ENCODE results near the gene RNF141. TPM values are rescaled to one million over a fixed set of nuclear protein-coding genes. Genes with fewer than 3 reads are reported as not detected.

RNF141 gene
- total and polyA plus RNA-seq, 3 experiments from 2014 or later = 19.2 to 20.0 (median 19.6) TPM

DNA sequence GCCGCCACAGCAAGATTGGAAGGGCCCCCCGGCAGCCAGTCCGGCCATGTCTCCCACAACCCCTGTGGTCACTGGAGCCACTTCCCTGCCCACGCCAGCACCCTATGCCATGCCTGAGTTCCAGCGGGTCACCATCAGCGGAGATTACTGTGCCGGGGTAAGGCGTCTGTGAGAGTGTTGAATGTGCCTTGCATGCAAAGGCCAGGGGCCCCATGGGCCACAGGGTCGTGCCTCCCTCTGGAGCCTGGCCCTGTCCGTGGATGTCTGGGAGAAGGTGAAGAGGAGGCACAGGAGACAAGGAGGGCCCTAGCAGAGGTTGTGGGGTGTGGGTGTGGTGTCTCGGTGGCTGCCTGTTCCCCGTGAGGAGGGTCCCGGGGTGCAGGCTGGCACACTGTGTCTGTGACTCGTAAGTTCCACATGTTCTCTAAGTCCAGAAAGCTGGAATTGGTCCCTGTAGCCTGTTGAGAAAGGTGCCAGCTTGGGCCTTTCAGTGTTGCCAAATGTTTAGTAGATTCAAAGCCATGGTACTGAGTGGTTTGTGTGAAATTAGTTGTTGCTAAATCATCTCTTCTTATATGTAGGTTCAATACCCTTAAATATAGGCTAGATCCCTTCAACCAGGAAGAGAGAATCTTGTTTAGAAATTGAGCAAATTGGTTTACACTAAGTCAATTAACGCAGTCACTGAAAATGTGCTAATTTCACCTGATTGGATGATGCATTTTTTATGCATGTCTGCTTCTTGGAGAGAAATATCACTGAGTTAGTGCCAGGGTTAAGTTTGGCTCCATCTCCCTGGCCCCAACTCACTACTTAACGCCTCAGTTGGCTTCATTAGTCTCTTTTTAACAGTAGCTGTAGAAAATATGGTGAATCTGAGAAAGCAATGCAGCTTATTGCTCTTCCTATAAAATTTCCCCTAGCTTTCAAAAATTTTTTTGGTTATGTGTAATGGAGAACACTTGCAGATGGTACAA is 62.1 kb downstream of the RNF141 start:
- Mint-ChIP-seq H3K4me3 (no peak overlapping the region), H3K4me1 (peaks cover 17 to 45% (median 28%) of the 10 kb centered on the region in 3 donors), H3K36me3 (peaks cover 4 to 85% (median 21%) of the 10 kb centered on the region in 3 donors), H3K27me3 (no peaks in the 10 kb centered on the region), H3K27ac (peak overlapping the region in 4 of 8 donors; percentile 23 to 41 (median 24)), H3K9me3 (no peaks in the 10 kb centered on the region)
- Histone ChIP-seq H3K9me3 (ENCODE audit: low read length) (no peaks in the 10 kb centered on the region), H3K27ac (ENCODE audit: low read depth, low read length) (no peak overlapping the region), H3K4me1 (ENCODE audit: insufficient read depth, low read length) (no peaks in the 10 kb centered on the region), H3K4me3 (ENCODE audit: low read length) (no peak overlapping the region), H3K36me3 (ENCODE audit: insufficient read depth, low read length) (peaks cover 18% of the 10 kb centered on the region), H3K27me3 (ENCODE audit: insufficient read depth, low read length, poor library complexity, severe bottlenecking) (no peaks in the 10 kb centered on the region)
- POLR2A ChIA-PET = no interaction called here
- DNase-seq = no peak
- CTCF ChIA-PET = interaction anchor here (1.0 kb wide), 1 partner anchor 73 kb away, joined by 3 read pairs; no protein-coding TSS in a partner anchor

DNA sequence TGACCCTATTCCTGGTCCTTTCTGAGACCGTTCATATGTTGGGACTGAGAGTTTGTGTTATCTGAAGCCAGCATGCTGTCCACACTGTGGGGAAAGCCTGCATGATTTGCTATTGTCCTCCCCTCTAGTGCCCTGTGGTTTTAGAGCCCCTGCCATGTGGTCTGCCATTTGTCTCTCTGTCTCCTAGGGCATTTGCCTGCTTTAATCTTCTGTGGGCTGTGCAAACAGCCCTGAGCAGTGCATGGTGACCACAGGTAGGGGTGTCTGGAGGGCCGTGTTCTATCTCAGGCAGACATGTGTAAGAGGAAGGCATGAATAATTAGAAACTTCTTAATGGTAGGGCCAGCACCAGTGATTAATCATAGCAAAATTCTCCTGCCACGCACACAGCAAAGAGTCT is 62.9 kb downstream of the RNF141 start:
- Histone ChIP-seq H3K27me3 (ENCODE audit: insufficient read depth, low read length, poor library complexity, severe bottlenecking) (no peaks in the 10 kb centered on the region), H3K4me3 (ENCODE audit: low read length) (no peak overlapping the region), H3K27ac (ENCODE audit: low read depth, low read length) (no peak overlapping the region), H3K9me3 (ENCODE audit: low read length) (no peaks in the 10 kb centered on the region), H3K4me1 (ENCODE audit: insufficient read depth, low read length) (no peaks in the 10 kb centered on the region), H3K36me3 (ENCODE audit: insufficient read depth, low read length) (peaks cover 18% of the 10 kb centered on the region)
- no peak overlapping the region for H3K4me3 Mint-ChIP-seq
- H3K4me1 Mint-ChIP-seq = peaks cover 20 to 52% (median 34%) of the 10 kb centered on the region in 3 donors
- no peak for DNase-seq
- no peaks in the 10 kb centered on the region for H3K9me3 Mint-ChIP-seq
- H3K36me3 Mint-ChIP-seq = peaks cover 4 to 89% (median 21%) of the 10 kb centered on the region in 3 donors
- H3K27ac Mint-ChIP-seq = peak overlapping the region in 4 of 8 donors; percentile 25 to 89 (median 73)
- POLR2A ChIA-PET = no interaction called here
- H3K27me3 Mint-ChIP-seq = no peaks in the 10 kb centered on the region
- CTCF ChIA-PET = no interaction called here

DNA sequence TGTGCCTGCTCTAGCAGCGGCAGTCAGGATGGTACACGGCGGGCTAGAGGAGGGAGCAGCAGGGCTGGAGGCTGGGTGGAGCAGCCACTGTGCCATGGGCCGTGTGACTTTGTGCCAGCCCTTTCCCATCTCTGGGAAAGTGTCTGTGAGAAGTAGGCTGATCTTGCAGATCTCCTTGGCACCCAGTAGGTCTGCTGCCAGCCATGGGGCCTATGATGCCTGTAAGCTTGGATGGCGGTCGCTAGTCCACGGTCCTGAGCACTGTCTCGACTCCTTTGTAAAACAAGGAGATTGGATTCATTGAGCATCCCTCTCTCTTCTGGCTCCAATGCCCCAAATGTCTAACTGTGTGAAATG is 63.3 kb downstream of the RNF141 start:
- H3K36me3 Mint-ChIP-seq = peaks cover under 1 to 85% (median 17%) of the 10 kb centered on the region in 3 donors
- Histone ChIP-seq H3K27ac (ENCODE audit: low read depth, low read length) (no peak overlapping the region), H3K27me3 (ENCODE audit: insufficient read depth, low read length, poor library complexity, severe bottlenecking) (no peaks in the 10 kb centered on the region), H3K4me3 (ENCODE audit: low read length) (no peak overlapping the region), H3K9me3 (ENCODE audit: low read length) (no peaks in the 10 kb centered on the region), H3K4me1 (ENCODE audit: insufficient read depth, low read length) (no peaks in the 10 kb centered on the region), H3K36me3 (ENCODE audit: insufficient read depth, low read length) (peaks cover 18% of the 10 kb centered on the region)
- no peaks in the 10 kb centered on the region for H3K9me3 Mint-ChIP-seq
- ChIA-PET CTCF (no interaction called here), POLR2A (no interaction called here)
- no peak for DNase-seq
- peak overlapping the region in 3 of 8 donors; percentile 63 to 89 (median 70) for H3K27ac Mint-ChIP-seq
- no peaks in the 10 kb centered on the region for H3K27me3 Mint-ChIP-seq
- H3K4me3 Mint-ChIP-seq = no peak overlapping the region
- H3K4me1 Mint-ChIP-seq = peaks cover 22 to 51% (median 36%) of the 10 kb centered on the region in 3 donors

DNA sequence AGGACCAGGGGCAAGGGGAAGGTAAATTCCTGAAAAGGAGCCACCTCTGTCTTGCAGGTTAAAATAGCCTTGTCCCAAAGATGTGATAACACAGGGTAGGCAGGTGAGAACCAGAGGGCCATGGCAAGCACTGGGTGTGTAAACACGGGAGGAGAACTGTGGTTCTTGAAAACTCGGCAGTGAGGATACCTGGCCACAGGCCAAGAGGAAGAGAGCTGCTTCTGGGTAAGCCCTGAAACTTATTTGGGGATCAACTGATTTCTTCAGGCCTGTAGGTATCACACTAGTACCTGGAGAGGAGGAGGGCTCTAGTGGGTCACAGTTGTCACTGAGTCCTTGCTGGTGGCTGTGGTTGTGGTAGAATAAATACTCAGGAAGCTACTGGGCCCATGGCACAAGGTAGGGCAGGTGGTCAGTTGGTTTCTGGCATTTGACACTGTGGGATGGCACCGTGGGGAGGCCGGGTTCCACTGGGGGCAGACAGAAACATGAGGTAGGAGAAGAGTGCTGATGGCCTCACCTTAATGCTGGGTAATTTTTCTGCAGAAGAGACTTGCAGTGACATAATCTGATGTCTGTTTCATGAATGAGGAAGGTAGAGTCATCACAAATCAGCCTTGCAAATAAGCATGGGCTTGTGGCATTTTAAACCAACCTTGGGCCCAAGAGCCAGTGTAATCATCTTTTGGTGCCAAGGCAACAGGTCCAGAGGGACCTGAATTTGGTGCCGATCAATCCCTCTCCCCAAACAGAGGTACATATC is 63.9 kb downstream of the RNF141 start:
- no peaks in the 10 kb centered on the region for H3K27me3 Mint-ChIP-seq
- no peak for DNase-seq
- no peak overlapping the region for H3K4me3 ChIP-seq (ENCODE audit: low read length)
- H3K27ac Mint-ChIP-seq = peak overlapping the region; percentile 24 to 89 (median 70)
- peaks cover 0 to 82% (median 16%) of the 10 kb centered on the region in 3 donors for H3K36me3 Mint-ChIP-seq
- H3K27me3 ChIP-seq (ENCODE audit: insufficient read depth, low read length, poor library complexity, severe bottlenecking) = no peaks in the 10 kb centered on the region
- H3K4me1 Mint-ChIP-seq = peaks cover 22 to 56% (median 40%) of the 10 kb centered on the region in 3 donors
- ChIA-PET POLR2A (no interaction called here), CTCF (no interaction called here)
- H3K4me1 ChIP-seq (ENCODE audit: insufficient read depth, low read length) = no peaks in the 10 kb centered on the region
- no peak overlapping the region for H3K4me3 Mint-ChIP-seq
- no peak overlapping the region for H3K27ac ChIP-seq (ENCODE audit: low read depth, low read length)
- H3K9me3 ChIP-seq (ENCODE audit: low read length) = no peaks in the 10 kb centered on the region
- no peaks in the 10 kb centered on the region for H3K9me3 Mint-ChIP-seq
- H3K36me3 ChIP-seq (ENCODE audit: insufficient read depth, low read length) = peaks cover 16% of the 10 kb centered on the region

DNA sequence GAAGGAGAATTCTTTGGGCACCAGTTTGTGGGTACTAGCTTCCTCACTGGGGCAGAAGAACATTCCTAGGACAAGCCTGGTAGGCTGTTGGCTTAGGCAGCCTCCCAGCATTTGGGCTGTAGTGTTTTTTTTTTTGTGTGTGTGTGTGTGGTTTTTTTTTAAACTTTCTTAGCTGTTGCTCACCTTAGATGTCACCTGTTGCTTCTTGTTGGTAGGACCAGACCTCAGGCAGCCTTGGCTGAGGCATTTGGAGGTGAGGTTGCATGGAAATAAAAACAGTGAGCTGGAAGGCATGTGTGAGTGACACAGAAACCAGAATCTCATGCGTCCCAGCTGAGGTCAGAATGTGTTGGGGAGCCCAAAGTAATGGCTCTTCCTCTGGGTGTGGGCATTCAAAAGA is 64.6 kb downstream of the RNF141 start:
- Histone ChIP-seq H3K9me3 (ENCODE audit: low read length) (no peaks in the 10 kb centered on the region), H3K27me3 (ENCODE audit: insufficient read depth, low read length, poor library complexity, severe bottlenecking) (no peaks in the 10 kb centered on the region), H3K36me3 (ENCODE audit: insufficient read depth, low read length) (peaks cover 9% of the 10 kb centered on the region), H3K27ac (ENCODE audit: low read depth, low read length) (no peak overlapping the region), H3K4me1 (ENCODE audit: insufficient read depth, low read length) (no peaks in the 10 kb centered on the region), H3K4me3 (ENCODE audit: low read length) (no peak overlapping the region)
- Mint-ChIP-seq H3K9me3 (no peaks in the 10 kb centered on the region), H3K36me3 (peaks cover 0 to 75% (median 12%) of the 10 kb centered on the region in 3 donors), H3K4me3 (peak overlapping the region in 1 of 7 donors; percentile 56), H3K27me3 (no peaks in the 10 kb centered on the region), H3K4me1 (peaks cover 22 to 59% (median 43%) of the 10 kb centered on the region in 3 donors), H3K27ac (peak overlapping the region in 6 of 8 donors; percentile 45 to 82 (median 68))
- DNase-seq = no peak
- ChIA-PET POLR2A (no interaction called here), CTCF (no interaction called here)

DNA sequence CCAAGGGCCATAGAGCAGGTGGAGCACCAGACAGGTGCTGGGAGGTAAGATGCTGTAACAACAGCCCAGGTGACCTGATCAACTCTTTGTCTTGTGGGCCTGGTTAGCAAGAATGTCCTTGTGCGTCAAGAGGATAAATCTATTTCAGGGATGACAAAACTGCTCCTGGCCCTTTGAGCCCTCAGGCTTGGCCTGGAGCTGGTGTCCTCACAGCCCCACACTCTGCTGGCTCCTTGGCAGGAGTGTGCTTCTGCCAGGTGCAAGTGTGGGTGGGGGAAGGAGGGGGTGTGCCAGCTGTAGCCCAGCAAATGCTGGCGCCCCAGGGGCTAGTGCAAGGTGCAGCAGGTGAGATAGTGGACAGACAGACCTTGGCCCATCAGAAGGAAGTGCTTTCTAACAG is 66.4 kb downstream of the RNF141 start:
- no peak overlapping the region for H3K27ac ChIP-seq (ENCODE audit: low read depth, low read length)
- ChIA-PET CTCF (no interaction called here), POLR2A (no interaction called here)
- Mint-ChIP-seq H3K36me3 (peaks cover 6 to 62% (median 9%) of the 10 kb centered on the region in 3 donors), H3K9me3 (no peaks in the 10 kb centered on the region), H3K27ac (peak overlapping the region in 5 of 8 donors; percentile 33 to 77 (median 72)), H3K4me1 (peaks cover 19 to 62% (median 38%) of the 10 kb centered on the region in 3 donors), H3K27me3 (no peaks in the 10 kb centered on the region), H3K4me3 (no peak overlapping the region)
- H3K4me3 ChIP-seq (ENCODE audit: low read length) = no peak overlapping the region
- no peak for DNase-seq
- no peaks in the 10 kb centered on the region for H3K4me1 ChIP-seq (ENCODE audit: insufficient read depth, low read length)
- no peaks in the 10 kb centered on the region for H3K27me3 ChIP-seq (ENCODE audit: insufficient read depth, low read length, poor library complexity, severe bottlenecking)
- H3K9me3 ChIP-seq (ENCODE audit: low read length) = no peaks in the 10 kb centered on the region
- peaks cover 9% of the 10 kb centered on the region for H3K36me3 ChIP-seq (ENCODE audit: insufficient read depth, low read length)

DNA sequence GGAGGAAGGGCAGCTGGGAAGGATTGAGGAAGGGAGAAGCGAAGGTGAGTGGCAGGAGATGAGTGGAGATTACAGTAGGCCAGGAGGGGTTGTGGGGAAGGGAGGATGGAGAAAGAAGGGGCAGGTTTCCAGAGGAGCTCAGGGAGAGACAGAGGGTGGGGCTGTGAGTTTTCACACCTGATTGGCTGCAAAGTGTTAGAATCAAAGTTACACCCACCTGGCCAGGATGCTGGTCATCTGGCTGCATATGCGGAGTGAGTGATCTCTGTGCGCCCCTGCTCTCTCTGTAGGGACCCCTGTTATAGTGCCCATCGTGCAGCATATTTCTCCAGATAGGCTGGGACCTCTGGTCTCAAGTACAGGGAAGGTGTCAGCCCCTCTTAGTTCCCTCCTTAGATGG is 67.6 kb downstream of the RNF141 start:
- Mint-ChIP-seq H3K27ac (peak overlapping the region in 6 of 8 donors; percentile 28 to 79 (median 70)), H3K4me1 (peaks cover 20 to 57% (median 44%) of the 10 kb centered on the region in 3 donors), H3K36me3 (peaks cover 7 to 51% (median 10%) of the 10 kb centered on the region in 3 donors), H3K9me3 (no peaks in the 10 kb centered on the region), H3K27me3 (no peaks in the 10 kb centered on the region), H3K4me3 (no peak overlapping the region)
- Histone ChIP-seq H3K36me3 (ENCODE audit: insufficient read depth, low read length) (peaks cover under 1% of the 10 kb centered on the region), H3K4me3 (ENCODE audit: low read length) (no peak overlapping the region), H3K4me1 (ENCODE audit: insufficient read depth, low read length) (no peaks in the 10 kb centered on the region), H3K27ac (ENCODE audit: low read depth, low read length) (no peak overlapping the region), H3K9me3 (ENCODE audit: low read length) (no peaks in the 10 kb centered on the region), H3K27me3 (ENCODE audit: insufficient read depth, low read length, poor library complexity, severe bottlenecking) (no peaks in the 10 kb centered on the region)
- ChIA-PET CTCF (interaction anchor here (0.8 kb wide), 1 partner anchor 18 kb away, joined by 3 read pairs; no protein-coding TSS in a partner anchor), POLR2A (no interaction called here)
- DNase-seq = no peak

All from CD8-positive, alpha-beta memory T cell (primary cell).